Measurements from ENCODE around the gene KCNQ1OT1. TPM values are rescaled to one million over a fixed set of nuclear protein-coding genes. Genes with fewer than 3 reads are reported as not detected.

Gene KCNQ1OT1
- total RNA-seq, 4 donors from 2014 or later: 0.21 to 1.9 (median 1.2) TPM

DNA sequence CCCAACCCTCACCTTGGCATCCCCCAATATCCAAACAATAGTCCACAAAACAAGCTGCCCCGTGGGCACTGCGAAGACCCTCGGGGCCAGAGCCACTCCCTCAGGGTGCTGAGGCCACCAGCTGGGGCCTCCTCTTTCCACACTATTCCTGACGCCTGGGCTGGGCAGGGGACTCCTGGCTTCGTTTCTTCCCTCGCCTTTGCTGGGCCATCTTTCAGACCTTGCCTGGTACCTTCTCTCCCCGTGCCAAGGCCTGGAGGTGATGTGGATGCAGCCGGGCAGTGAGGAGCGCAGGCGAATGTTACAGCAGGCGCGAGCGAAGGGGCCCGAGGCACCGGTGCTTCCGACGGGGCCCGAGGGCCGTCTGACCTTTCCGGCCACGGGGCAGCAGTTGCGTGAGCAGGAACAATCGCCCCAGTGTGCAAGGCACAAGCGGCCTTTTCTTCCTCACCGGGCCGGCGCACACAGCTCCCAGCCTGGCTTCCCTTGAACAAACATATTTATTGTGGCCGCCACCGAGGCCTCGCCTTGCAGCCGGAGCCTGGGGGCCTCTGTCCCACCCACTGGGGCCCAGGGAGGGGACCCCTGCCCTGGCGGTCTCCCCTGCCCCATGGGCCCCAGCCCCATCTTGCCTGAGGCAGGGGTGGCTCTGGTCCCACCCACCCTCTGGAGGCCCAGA, 32.6 kb upstream of the KCNQ1OT1 start:
- H3K4me1 ChIP-seq: no peaks in the 10 kb centered on the region
- H3K36me3 ChIP-seq: no peaks in the 10 kb centered on the region
- H3K27me3 ChIP-seq: no peaks in the 10 kb centered on the region
- intact Hi-C loops (cut with DNase I): no loop called here
- no peak overlapping the region for H3K4me3 ChIP-seq
- no peak for TF ChIP-seq POLR2A (IDR thresholded peaks at IDR 0.05)
- TF ChIP-seq, protein P1, sequence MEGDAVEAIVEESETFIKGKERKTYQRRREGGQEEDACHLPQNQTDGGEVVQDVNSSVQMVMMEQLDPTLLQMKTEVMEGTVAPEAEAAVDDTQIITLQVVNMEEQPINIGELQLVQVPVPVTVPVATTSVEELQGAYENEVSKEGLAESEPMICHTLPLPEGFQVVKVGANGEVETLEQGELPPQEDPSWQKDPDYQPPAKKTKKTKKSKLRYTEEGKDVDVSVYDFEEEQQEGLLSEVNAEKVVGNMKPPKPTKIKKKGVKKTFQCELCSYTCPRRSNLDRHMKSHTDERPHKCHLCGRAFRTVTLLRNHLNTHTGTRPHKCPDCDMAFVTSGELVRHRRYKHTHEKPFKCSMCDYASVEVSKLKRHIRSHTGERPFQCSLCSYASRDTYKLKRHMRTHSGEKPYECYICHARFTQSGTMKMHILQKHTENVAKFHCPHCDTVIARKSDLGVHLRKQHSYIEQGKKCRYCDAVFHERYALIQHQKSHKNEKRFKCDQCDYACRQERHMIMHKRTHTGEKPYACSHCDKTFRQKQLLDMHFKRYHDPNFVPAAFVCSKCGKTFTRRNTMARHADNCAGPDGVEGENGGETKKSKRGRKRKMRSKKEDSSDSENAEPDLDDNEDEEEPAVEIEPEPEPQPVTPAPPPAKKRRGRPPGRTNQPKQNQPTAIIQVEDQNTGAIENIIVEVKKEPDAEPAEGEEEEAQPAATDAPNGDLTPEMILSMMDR (IDR thresholded peaks at IDR 0.05): no peak
- WGBS, 2 donors: 80% methylated on average over 1 of the region's 32 CpGs
- H3K9me3 ChIP-seq: no peaks in the 10 kb centered on the region
- no peak overlapping the region for H3K27ac ChIP-seq
- no peak for DNase-seq

DNA sequence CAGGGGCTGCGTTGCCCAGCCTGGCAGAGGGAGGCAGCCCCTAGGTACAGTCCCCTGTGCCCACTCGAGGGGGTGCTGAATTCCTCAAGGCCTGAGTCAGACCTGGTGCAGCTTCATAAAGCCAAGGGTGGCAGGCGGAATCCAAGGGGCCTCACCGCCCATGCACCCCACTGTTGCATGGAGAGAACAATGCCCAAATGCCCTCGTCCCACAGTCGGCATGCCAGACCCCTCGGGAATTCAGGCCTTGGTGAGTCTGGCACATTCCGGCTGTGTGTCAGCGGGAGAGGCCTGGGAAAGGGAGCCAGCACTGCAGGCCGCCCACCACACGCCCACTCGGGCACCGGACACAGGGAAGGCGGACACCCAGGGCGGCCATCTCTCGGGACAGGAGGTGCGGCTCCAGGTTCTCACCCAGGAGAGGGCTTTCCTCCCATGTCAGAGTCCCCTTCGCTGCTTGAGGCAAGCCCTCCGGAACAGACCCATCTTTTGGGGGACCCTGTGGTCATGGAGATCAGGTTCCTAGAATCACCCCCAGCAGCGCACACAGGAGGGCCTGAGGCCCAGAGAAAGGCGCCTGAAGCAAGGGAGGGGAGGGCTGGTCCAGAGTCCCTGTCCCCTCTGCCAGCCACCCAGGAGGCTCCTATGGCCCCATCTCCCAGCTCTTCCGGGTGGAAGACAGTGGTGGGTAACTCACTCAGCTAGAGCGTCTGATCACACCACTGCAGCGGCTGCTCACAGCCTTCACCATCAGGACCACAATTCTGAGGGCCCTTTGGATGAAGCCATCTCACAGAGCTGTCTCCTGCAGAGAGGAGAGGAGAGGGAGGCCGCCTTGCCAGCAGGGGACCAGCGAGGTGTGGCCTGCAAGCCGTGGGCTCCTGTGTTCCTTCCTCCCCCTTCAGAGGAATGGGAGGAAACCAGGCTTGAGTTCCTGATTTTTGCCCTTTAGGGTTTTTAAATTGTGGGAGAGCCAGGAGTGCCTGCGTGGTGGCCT, 31.6 kb upstream of the KCNQ1OT1 start:
- Histone ChIP-seq H3K4me3 (no peak overlapping the region), H3K36me3 (no peaks in the 10 kb centered on the region), H3K9me3 (no peaks in the 10 kb centered on the region), H3K4me1 (no peaks in the 10 kb centered on the region), H3K27me3 (no peaks in the 10 kb centered on the region), H3K27ac (no peak overlapping the region)
- DNase-seq: no peak
- TF ChIP-seq, protein P1 (IDR thresholded peaks at IDR 0.05): no peak
- TF ChIP-seq POLR2A (IDR thresholded peaks at IDR 0.05): no peak
- 67 to 80% methylated on average over 4 to 11 of the region's 28 CpGs for WGBS, 2 donors
- intact Hi-C loops (cut with DNase I): no loop called here

DNA sequence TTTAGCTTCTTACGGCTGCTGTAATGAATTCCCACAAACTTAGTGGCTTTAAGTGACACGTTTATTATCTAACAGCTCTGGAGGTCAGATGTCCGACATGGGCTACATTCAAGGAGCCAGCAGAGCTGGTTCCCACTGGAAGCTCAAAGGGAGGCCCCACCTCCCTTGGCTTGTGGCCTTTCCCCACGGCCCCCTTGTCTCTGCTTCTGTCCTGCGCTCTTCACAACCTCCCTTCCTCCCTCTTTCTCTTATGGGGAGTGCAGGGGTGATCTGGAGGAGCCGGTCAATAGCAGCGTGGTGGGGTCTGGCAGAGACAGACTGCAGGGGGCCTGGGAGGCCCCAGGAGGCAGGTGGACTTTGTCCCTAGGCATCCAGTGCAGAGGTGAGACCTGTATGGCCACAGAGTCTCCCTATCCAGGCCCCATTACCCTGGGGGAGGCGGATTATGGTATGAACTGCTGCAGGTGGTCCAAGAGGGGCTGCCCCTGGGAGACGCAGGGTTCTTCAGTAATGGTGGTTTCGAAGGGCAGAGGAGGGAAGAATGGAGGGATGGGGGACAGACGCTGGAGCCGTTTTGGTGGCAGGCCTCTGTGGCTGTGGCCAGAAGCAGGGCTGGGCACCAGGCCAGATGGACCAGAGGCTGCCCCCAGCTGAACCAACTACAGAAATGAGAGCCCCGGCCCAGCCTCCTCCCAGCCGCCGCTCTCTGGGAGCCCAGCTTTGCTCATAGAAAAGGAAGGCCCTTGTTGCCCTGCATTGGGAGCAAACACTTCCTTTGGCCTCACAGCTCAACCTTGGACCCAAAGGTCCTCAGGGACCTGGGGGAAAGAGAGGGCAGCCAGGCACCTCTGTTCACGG, 30.7 kb upstream of the KCNQ1OT1 start:
- no peaks in the 10 kb centered on the region for H3K9me3 ChIP-seq
- TF ChIP-seq, protein P1 (IDR thresholded peaks at IDR 0.05): no peak
- no peak for TF ChIP-seq POLR2A (IDR thresholded peaks at IDR 0.05)
- WGBS, 2 donors: 75 to 94% methylated on average over 8 to 10 of the region's 16 CpGs
- H3K4me1 ChIP-seq: peaks cover 0 to 4% (median 0%) of the 10 kb centered on the region in 3 donors
- no peak overlapping the region for H3K4me3 ChIP-seq
- DNase-seq: no peak
- intact Hi-C loops (cut with DNase I): no loop called here
- H3K36me3 ChIP-seq: no peaks in the 10 kb centered on the region
- H3K27me3 ChIP-seq: no peaks in the 10 kb centered on the region
- H3K27ac ChIP-seq: no peak overlapping the region

DNA sequence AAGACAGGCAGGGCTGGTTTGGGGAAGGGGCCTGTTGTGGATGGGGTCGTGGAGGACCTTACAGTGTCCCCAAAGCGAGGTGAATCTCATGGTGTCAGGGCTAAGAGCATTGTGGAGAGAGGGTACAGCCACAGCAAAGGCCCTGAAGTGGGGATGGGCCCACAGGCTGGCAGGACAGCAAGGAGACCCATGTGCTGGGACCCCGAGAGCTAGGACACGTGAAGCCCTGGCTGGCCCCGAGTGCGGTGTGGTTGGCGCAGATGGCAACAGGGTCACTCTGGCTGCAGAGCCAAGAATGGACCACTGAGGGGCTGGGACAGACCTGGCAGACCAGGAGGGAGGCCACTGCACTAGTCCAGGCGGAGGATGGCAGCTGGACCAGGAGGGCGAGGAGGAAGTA, 30.0 kb upstream of the KCNQ1OT1 start:
- 81 to 83% methylated on average over 7 to 9 of the region's 9 CpGs for WGBS, 2 donors
- TF ChIP-seq POLR2A (IDR thresholded peaks at IDR 0.05): no peak
- TF ChIP-seq, protein P1 (IDR thresholded peaks at IDR 0.05): no peak
- H3K27me3 ChIP-seq: no peaks in the 10 kb centered on the region
- H3K27ac ChIP-seq: no peak overlapping the region
- intact Hi-C loops (cut with DNase I): no loop called here
- DNase-seq: no peak
- no peaks in the 10 kb centered on the region for H3K36me3 ChIP-seq
- H3K4me3 ChIP-seq: no peak overlapping the region
- H3K4me1 ChIP-seq: peaks cover 0 to 6% (median 0%) of the 10 kb centered on the region in 3 donors
- no peaks in the 10 kb centered on the region for H3K9me3 ChIP-seq

Measured in esophagus squamous epithelium (tissue), 5 donors.